Measurements from ENCODE around the gene ANKIB1. TPM values are rescaled to one million over a fixed set of nuclear protein-coding genes. Genes with fewer than 3 reads are reported as not detected.

Gene ANKIB1
- polyA plus RNA-seq, 1 donor (not counting 4 experiments of a cell fraction or from before 2014, with no cell fraction given) = 37.0 TPM

DNA sequence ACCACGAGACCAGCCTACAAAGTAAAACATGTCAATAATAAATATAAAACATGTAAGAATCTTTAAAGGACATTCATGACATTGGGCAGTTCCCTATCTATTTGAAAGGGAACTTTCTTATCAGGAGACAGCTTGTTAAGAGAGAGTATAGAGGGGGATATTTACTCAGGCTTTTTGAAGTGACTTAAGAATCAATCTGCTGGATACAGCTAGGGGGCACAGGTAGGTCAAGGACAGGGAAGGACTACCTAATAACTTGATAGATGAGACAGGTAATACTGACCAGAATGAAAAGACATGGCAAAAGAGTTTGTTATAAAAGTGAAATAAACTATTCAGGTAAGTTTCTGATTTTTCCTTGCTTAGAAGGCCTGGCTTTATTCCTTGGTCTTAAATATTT lies 45.0 kb upstream of the ANKIB1 start:
- Histone ChIP-seq H3K27me3 (ENCODE audit: control insufficient read depth, extremely low read depth, insufficient read depth, low read length) (no peaks in the 10 kb centered on the region), H3K4me2 (ENCODE audit: control insufficient read depth, extremely low read depth, insufficient read depth, low read depth, low read length) (no peak overlapping the region), H3K9ac (ENCODE audit: control insufficient read depth, extremely low read depth, insufficient read depth, low read length) (no peak overlapping the region), H3K9me1 (ENCODE audit: control insufficient read depth, extremely low read depth, insufficient read depth, low read length) (peaks cover 1% of the 10 kb centered on the region), H3K9me3 (ENCODE audit: control insufficient read depth, low read depth, low read length) (no peaks in the 10 kb centered on the region), H3K27ac (ENCODE audit: control insufficient read depth, insufficient read depth, low read length) (no peak overlapping the region), H2AFZ (ENCODE audit: control insufficient read depth, low read length) (no peak overlapping the region), H3K4me1 (ENCODE audit: control insufficient read depth, extremely low read depth, insufficient read depth, low read length) (no peaks in the 10 kb centered on the region), H3K79me2 (ENCODE audit: control insufficient read depth, insufficient read depth, low read length) (no peaks in the 10 kb centered on the region), H3K4me3 (ENCODE audit: control insufficient read depth in 2 of 3, extremely low read depth in 1 of 3, insufficient read depth in 2 of 3, low read depth in 1 of 3, low read length in 3 of 3) (no peak overlapping the region), H4K20me1 (ENCODE audit: control insufficient read depth, extremely low read depth, insufficient read depth, low read length) (no peaks in the 10 kb centered on the region), H3K36me3 (ENCODE audit: control insufficient read depth in 2 of 2, extremely low read depth in 1 of 2, insufficient read depth in 2 of 2, low read length in 2 of 2) (peaks cover 7 to 12% of the 10 kb centered on the region in 2 experiments)
- no peak for DNase-seq (ENCODE audit: low read depth, low spot score)
- TF ChIP-seq, protein P1, sequence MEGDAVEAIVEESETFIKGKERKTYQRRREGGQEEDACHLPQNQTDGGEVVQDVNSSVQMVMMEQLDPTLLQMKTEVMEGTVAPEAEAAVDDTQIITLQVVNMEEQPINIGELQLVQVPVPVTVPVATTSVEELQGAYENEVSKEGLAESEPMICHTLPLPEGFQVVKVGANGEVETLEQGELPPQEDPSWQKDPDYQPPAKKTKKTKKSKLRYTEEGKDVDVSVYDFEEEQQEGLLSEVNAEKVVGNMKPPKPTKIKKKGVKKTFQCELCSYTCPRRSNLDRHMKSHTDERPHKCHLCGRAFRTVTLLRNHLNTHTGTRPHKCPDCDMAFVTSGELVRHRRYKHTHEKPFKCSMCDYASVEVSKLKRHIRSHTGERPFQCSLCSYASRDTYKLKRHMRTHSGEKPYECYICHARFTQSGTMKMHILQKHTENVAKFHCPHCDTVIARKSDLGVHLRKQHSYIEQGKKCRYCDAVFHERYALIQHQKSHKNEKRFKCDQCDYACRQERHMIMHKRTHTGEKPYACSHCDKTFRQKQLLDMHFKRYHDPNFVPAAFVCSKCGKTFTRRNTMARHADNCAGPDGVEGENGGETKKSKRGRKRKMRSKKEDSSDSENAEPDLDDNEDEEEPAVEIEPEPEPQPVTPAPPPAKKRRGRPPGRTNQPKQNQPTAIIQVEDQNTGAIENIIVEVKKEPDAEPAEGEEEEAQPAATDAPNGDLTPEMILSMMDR (optimal IDR thresholded peaks at IDR 0.05 in 1 of 3, IDR thresholded peaks at IDR 0.05 in 1 of 3, conservative IDR thresholded peaks at IDR 0.05 in 1 of 3; ENCODE audit: extremely low read depth in 1 of 3, insufficient read depth in 2 of 3, low read length in 3 of 3) = no peak
- TF ChIP-seq EZH2 (IDR thresholded peaks at IDR 0.05; ENCODE audit: low read length) = no peak
- dilution Hi-C loops (cut with MboI; ENCODE audit: extremely low pct_ligation_motif_present, low sequenced_read_pairs) = no loop called here
- no peak for FAIRE-seq

DNA sequence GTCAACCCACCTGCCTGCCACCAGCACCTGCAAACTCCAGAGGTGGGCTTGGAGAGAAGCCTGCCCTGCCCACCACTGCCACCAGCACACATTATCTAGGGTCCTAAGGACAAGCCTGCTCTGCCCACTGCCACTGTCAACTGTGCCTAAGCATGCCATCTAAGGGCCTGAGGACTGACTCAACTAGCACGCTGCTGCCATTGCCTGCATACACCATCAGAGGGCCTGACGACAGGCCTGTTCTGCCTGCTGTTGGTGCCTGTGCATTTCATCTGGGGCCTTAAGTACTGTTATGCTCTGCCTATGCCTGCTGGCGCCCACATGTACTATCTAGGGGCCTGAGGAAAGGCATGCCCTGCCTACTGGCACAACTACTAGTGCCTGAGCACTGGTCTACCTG lies 39.8 kb upstream of the ANKIB1 start:
- Histone ChIP-seq H3K36me3 (ENCODE audit: control insufficient read depth in 2 of 2, extremely low read depth in 1 of 2, insufficient read depth in 2 of 2, low read length in 2 of 2) (peaks cover 4 to 13% of the 10 kb centered on the region in 2 experiments), H3K9ac (ENCODE audit: control insufficient read depth, extremely low read depth, insufficient read depth, low read length) (no peak overlapping the region), H2AFZ (ENCODE audit: control insufficient read depth, low read length) (no peak overlapping the region), H3K4me2 (ENCODE audit: control insufficient read depth, extremely low read depth, insufficient read depth, low read depth, low read length) (no peak overlapping the region), H3K79me2 (ENCODE audit: control insufficient read depth, insufficient read depth, low read length) (no peaks in the 10 kb centered on the region), H3K27ac (ENCODE audit: control insufficient read depth, insufficient read depth, low read length) (no peak overlapping the region), H3K4me1 (ENCODE audit: control insufficient read depth, extremely low read depth, insufficient read depth, low read length) (no peaks in the 10 kb centered on the region), H4K20me1 (ENCODE audit: control insufficient read depth, extremely low read depth, insufficient read depth, low read length) (no peaks in the 10 kb centered on the region), H3K9me1 (ENCODE audit: control insufficient read depth, extremely low read depth, insufficient read depth, low read length) (peaks cover 2% of the 10 kb centered on the region), H3K4me3 (ENCODE audit: control insufficient read depth in 2 of 3, extremely low read depth in 1 of 3, insufficient read depth in 2 of 3, low read depth in 1 of 3, low read length in 3 of 3) (no peak overlapping the region), H3K27me3 (ENCODE audit: control insufficient read depth, extremely low read depth, insufficient read depth, low read length) (no peaks in the 10 kb centered on the region), H3K9me3 (ENCODE audit: control insufficient read depth, low read depth, low read length) (no peaks in the 10 kb centered on the region)
- dilution Hi-C loops (cut with MboI; ENCODE audit: extremely low pct_ligation_motif_present, low sequenced_read_pairs) = no loop called here
- FAIRE-seq (no peak), DNase-seq (ENCODE audit: low read depth, low spot score) (no peak)
- TF ChIP-seq, protein P1 (optimal IDR thresholded peaks at IDR 0.05 in 1 of 3, IDR thresholded peaks at IDR 0.05 in 1 of 3, conservative IDR thresholded peaks at IDR 0.05 in 1 of 3; ENCODE audit: extremely low read depth in 1 of 3, insufficient read depth in 2 of 3, low read length in 3 of 3) = no peak
- TF ChIP-seq EZH2 (IDR thresholded peaks at IDR 0.05; ENCODE audit: low read length) = no peak
